Measurements from ENCODE around the gene KRTAP4-9. TPM values are rescaled to one million over a fixed set of nuclear protein-coding genes. Genes with fewer than 3 reads are reported as not detected.
"Not testable (repeated sequence)": the region's sequence is repeated elsewhere in the genome, so short reads cannot be mapped to it uniquely, and the experiment has no call there.

Gene KRTAP4-9
- total RNA-seq, 4 donors from 2014 or later, result not detected

DNA sequence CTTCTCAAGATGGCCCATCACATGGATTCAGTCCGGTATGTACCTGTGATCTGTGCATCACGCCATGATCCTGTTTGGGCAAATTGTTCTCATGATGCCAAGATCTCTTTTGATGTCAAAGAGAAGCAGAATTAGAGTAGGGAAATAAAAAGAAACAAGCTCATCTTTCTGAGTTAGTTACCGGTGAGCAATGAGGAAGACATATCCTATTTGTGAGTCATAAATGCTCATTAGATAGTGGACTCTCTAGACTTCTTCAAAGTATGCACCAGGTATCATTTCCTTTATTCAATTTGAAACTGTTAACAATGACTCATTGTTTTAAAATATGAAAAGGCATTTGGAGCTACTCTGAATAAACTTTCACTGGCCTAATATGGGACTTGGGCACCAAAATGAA, 26.8 kb downstream of the KRTAP4-9 start:
- 81% methylated on average over 3 of the region's 3 CpGs for WGBS
- Histone ChIP-seq H3K27ac (replicated peaks in 1 of 4) (no peak overlapping the region), H3K36me3 (no peaks in the 10 kb centered on the region), H3K4me3 (no peak overlapping the region), H3K4me1 (no peaks in the 10 kb centered on the region), H3K27me3 (no peaks in the 10 kb centered on the region), H3K9me3 (peaks cover 0 to 4% (median 0%) of the 10 kb centered on the region in 4 donors)
- intact Hi-C loops (cut with DNase I), result no loop called here
- DNase-seq (ENCODE audit: extremely low spot score), result no peak
- TF ChIP-seq EP300 (IDR thresholded peaks at IDR 0.05) (no peak), POLR2AphosphoS5 (IDR thresholded peaks at IDR 0.05) (no peak), POLR2A (IDR thresholded peaks at IDR 0.05; ENCODE audit: low read depth) (no peak)
- TF ChIP-seq, protein P1, sequence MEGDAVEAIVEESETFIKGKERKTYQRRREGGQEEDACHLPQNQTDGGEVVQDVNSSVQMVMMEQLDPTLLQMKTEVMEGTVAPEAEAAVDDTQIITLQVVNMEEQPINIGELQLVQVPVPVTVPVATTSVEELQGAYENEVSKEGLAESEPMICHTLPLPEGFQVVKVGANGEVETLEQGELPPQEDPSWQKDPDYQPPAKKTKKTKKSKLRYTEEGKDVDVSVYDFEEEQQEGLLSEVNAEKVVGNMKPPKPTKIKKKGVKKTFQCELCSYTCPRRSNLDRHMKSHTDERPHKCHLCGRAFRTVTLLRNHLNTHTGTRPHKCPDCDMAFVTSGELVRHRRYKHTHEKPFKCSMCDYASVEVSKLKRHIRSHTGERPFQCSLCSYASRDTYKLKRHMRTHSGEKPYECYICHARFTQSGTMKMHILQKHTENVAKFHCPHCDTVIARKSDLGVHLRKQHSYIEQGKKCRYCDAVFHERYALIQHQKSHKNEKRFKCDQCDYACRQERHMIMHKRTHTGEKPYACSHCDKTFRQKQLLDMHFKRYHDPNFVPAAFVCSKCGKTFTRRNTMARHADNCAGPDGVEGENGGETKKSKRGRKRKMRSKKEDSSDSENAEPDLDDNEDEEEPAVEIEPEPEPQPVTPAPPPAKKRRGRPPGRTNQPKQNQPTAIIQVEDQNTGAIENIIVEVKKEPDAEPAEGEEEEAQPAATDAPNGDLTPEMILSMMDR (IDR thresholded peaks at IDR 0.05), result no peak

DNA sequence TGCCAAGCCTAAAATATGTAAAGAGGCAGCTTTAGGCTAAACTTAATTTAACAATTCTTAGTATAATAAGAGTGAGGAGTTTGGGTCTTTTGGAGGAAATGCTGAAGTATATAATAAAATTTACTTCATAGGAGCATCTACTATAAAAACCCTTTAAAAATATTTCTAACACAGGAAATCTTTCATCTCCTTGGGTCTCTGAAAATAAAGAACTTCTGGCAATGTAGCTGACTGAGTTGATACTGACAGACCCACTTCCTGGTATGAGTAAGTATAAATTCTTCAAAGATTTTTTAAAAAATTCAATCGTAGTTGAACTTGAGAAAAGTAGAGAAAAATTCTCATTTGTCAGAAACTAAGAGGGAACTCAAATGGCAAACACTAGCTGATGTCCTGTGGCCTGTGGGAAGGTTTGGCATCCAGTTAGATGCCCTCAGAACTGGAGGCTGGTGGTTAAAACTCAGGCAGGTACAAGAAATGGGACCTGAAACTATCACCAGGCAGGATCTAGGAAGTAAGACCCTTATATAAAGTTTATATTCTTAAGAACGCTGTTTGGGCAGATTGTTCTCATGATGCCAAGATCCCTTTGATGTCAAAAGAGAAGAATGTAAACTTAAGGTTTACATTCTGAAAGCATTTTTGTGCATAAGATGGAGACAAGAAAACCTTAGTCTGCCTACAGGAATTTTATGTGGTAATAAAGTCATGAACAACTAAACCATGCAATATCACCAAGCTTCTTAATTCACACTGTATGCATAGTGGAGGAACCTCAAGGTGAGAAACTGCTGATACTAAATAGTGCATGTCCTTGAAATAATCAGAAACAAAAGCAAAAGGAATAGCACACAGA, 28.9 kb downstream of the KRTAP4-9 start:
- TF ChIP-seq, protein P1 (IDR thresholded peaks at IDR 0.05), result no peak
- no peak for TF ChIP-seq POLR2AphosphoS5 (IDR thresholded peaks at IDR 0.05)
- TF ChIP-seq POLR2A (IDR thresholded peaks at IDR 0.05; ENCODE audit: low read depth), result no peak
- TF ChIP-seq EP300 (IDR thresholded peaks at IDR 0.05), result no peak
- Histone ChIP-seq H3K9me3 (peaks cover 0 to 6% (median 0%) of the 10 kb centered on the region in 4 donors), H3K36me3 (no peaks in the 10 kb centered on the region), H3K27ac (replicated peaks in 1 of 4) (no peak overlapping the region), H3K4me1 (no peaks in the 10 kb centered on the region), H3K27me3 (no peaks in the 10 kb centered on the region), H3K4me3 (no peak overlapping the region)
- WGBS, result 54% methylated on average over 2 of the region's 2 CpGs
- intact Hi-C loops (cut with DNase I), result no loop called here
- DNase-seq (ENCODE audit: extremely low spot score), result no peak

DNA sequence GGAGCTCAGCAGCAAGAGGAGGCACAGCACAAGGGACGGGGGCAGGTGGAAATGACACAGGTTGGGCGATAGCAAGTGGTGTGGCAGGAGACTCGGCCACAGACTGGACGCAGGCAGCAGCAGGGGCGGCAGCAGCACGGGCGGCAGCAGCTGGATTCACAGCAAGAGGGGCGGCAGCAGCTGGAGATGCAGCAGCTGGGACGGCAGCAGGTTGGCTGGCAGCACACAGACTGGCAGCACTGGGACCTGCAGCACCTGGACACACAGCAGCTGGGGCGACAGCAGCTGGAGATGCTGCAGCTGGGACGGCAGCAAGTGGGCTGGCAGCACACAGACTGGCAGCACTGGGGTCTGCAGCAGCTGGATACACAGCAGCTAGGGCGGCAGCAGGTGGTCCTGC, 34.7 kb downstream of the KRTAP4-9 start:
- H3K36me3 ChIP-seq; H3K27ac ChIP-seq (replicated peaks in 1 of 4); intact Hi-C loops (cut with DNase I); H3K4me1 ChIP-seq; H3K4me3 ChIP-seq; DNase-seq (ENCODE audit: extremely low spot score); H3K27me3 ChIP-seq: not testable (repeated sequence)
- 87% methylated on average over 9 of the region's 12 CpGs for WGBS
- H3K9me3 ChIP-seq, result peaks cover 0 to 35% (median 12%) of the 10 kb centered on the region in 4 donors

DNA sequence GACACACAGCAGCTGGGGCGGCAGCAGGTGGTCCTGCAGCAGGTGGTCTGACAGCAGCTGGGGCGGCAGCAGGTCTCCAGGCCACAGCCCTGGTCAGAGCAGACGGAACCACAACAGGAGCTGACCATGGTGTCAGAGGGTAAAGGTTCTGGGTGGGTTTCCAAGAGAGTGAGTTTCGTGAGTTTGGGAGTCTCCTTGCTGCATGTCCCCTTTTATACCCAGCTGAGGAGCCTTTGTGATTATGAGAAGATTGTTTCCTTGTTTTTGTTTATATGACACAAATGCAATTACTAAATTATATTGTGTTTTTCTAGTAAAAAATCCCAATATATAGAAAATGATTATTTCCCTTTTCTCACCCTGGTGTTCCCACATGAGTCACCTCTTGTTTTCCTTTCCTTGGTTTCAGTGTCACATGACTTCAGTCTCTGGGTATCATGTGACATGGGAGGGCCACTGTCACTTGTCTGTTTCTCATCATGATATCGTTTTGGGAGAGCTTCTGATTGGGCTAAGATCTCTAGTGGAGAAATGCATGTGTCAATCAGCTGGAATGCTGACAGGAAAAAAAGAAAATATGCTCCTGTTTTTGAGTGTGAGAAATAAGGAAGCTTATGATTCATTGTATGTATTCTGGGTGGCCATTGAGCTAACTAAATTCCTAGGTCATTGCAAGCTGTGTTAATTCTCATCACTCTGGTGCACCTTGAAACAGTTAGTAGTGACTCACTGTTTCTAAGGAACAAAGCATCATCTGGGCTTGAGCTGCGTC, 35.4 kb downstream of the KRTAP4-9 start, which contains the start of gene KRTAP4-6:
TSS of gene KRTAP4-6 (minus strand) at position 185 of the 772 bp plus-strand sequence. CDS start at position 128, 57 bp downstream.
- no peak for DNase-seq (ENCODE audit: extremely low spot score)
- no peak for TF ChIP-seq POLR2AphosphoS5 (IDR thresholded peaks at IDR 0.05)
- TF ChIP-seq, protein P1 (IDR thresholded peaks at IDR 0.05), result no peak
- no peak for TF ChIP-seq EP300 (IDR thresholded peaks at IDR 0.05)
- TF ChIP-seq POLR2A (IDR thresholded peaks at IDR 0.05; ENCODE audit: low read depth), result no peak
- H3K9me3 ChIP-seq, result peaks cover 0 to 35% (median 12%) of the 10 kb centered on the region in 4 donors
- H3K27ac ChIP-seq (replicated peaks in 1 of 4), result no peak within 1 kb of the TSS
- H3K27me3 ChIP-seq, result peaks cover 0 to 7% (median 0%) of the 10 kb centered on the region in 4 donors
- intact Hi-C loops (cut with DNase I), result no loop called here
- no peaks in the 10 kb centered on the region for H3K36me3 ChIP-seq
- no peak within 1 kb of the TSS for H3K4me3 ChIP-seq
- WGBS, result 79% methylated on average over 6 of the region's 6 CpGs
- no peaks in the 10 kb centered on the region for H3K4me1 ChIP-seq

DNA sequence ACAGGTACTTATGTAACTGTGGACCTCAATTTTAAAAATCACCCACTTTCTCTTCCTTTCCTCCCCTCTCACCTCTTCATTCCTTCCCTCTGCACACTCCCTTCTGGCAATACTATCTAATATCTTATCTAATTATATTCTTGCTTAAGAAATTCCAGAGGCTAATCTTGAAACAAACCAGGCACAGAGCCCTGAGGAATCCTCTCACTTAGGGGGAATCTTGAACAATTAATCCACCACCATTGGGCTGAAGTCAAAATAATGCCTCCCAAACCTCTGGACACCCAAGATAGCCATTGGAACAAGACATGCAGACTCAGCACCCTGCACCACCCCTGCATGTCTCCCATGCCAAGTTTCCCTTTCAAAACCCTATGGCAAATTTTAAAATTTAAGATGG, 36.2 kb downstream of the KRTAP4-9 start:
- no peaks in the 10 kb centered on the region for H3K36me3 ChIP-seq
- H3K27me3 ChIP-seq, result peaks cover 0 to 7% (median 0%) of the 10 kb centered on the region in 4 donors
- intact Hi-C loops (cut with DNase I), result no loop called here
- H3K27ac ChIP-seq (replicated peaks in 1 of 4), result no peak overlapping the region
- TF ChIP-seq, protein P1 (IDR thresholded peaks at IDR 0.05), result no peak
- TF ChIP-seq POLR2A (IDR thresholded peaks at IDR 0.05; ENCODE audit: low read depth) (no peak), POLR2AphosphoS5 (IDR thresholded peaks at IDR 0.05) (no peak), EP300 (IDR thresholded peaks at IDR 0.05) (no peak)
- no peaks in the 10 kb centered on the region for H3K4me1 ChIP-seq
- peaks cover 0 to 35% (median 12%) of the 10 kb centered on the region in 4 donors for H3K9me3 ChIP-seq
- no peak overlapping the region for H3K4me3 ChIP-seq
- DNase-seq (ENCODE audit: extremely low spot score), result no peak

Measured in esophagus muscularis mucosa (tissue), 4 donors.